Left renal cortex interstitium (tissue), 4 donors: ENCODE results near the gene ELFN1. TPM values are rescaled to one million over a fixed set of nuclear protein-coding genes. Genes with fewer than 3 reads are reported as not detected.

Experiments
- DNase-seq, 4 donors: peaks; one replicate each; pipeline ENCODE4 v3.0.0-alpha.2; 2013; ENCODE audit warnings: low read depth in 4 of 4, low spot score in 2 of 4, missing footprints in 1 of 4
- polyA plus RNA-seq, 4 donors: library from polyadenylated mRNA; unstranded; fragments of 120-200 nt; gene quantifications; one replicate each; pipeline ENCODE4 v1.2.1, GENCODE V29; 2013; ENCODE audit not compliant: insufficient read length in 4 of 4

ELFN1 gene
- polyA plus RNA-seq, 4 donors = 11.7 to 22.0 (median 17.5) TPM

GRCh38 chr7:1719913-1720312 is 49.8 kb downstream of the ELFN1 start:
- no peak for DNase-seq

- no peak for DNase-seq
Observed at GRCh38 chr7:1720326-1720725, 50.2 kb downstream of the ELFN1 start.

- DNase-seq = no peak
Observed at GRCh38 chr7:1721047-1721690, 51.1 kb downstream of the ELFN1 start.

GRCh38 chr7:1723254-1723653 is 53.2 kb downstream of the ELFN1 start:
- DNase-seq = no peak

- DNase-seq = no peak
Observed at GRCh38 chr7:1724118-1724910, 54.2 kb downstream of the ELFN1 start.

- DNase-seq = no peak
Observed at GRCh38 chr7:1725199-1725690, 55.2 kb downstream of the ELFN1 start.

- DNase-seq = no peak
Observed at GRCh38 chr7:1725766-1726630, 55.9 kb downstream of the ELFN1 start.

GRCh38 chr7:1727079-1727478 is 57.0 kb downstream of the ELFN1 start:
- DNase-seq = no peak

GRCh38 chr7:1727812-1728570 is 57.9 kb downstream of the ELFN1 start:
- DNase-seq = no peak

- no peak for DNase-seq
Observed at GRCh38 chr7:1729183-1729582, 59.1 kb downstream of the ELFN1 start.

GRCh38 chr7:1729773-1730172 is 59.7 kb downstream of the ELFN1 start:
- no peak for DNase-seq

- no peak for DNase-seq
Observed at GRCh38 chr7:1732072-1732471, 62.0 kb downstream of the ELFN1 start.

- DNase-seq = no peak
Observed at GRCh38 chr7:1732645-1733044, 62.6 kb downstream of the ELFN1 start.

GRCh38 chr7:1733206-1733907 is 63.3 kb downstream of the ELFN1 start:
- no peak for DNase-seq

GRCh38 chr7:1733908-1734730 is 64.0 kb downstream of the ELFN1 start:
- DNase-seq = no peak

- no peak for DNase-seq
Observed at GRCh38 chr7:1735262-1735661, 65.2 kb downstream of the ELFN1 start.

- no peak for DNase-seq
Observed at GRCh38 chr7:1735806-1736483, 65.9 kb downstream of the ELFN1 start.

GRCh38 chr7:1736484-1736817 is 66.4 kb downstream of the ELFN1 start:
- no peak for DNase-seq
